OCI-LY7 (cell line): ENCODE data around the gene BAAT. TPM values are rescaled to one million over a fixed set of nuclear protein-coding genes. Genes with fewer than 3 reads are reported as not detected.

Experiments
- BruUV-seq: library from RNA; stranded (reverse); fragments of 400-500 nt; replicated peaks from 2 replicates; lab custom pipeline; 2021; lab: Mats Ljungman, UMichigan
- CTCF ChIA-PET: fragments of 300-600 bp; sonication (Branson Sonifier 250); formaldehyde crosslinking; loops from one replicate; lab custom pipeline; 2022; ENCODE audit warnings: antibody characterized with exemption; ENCODE audit not compliant: unreplicated experiment; lab: Charles Lee
- POLR2A ChIA-PET: fragments of 300-600 bp; sonication (Branson Sonifier 250); formaldehyde crosslinking; loops from one replicate; lab custom pipeline; 2022; ENCODE audit warnings: antibody characterized with exemption; lab: Charles Lee
- DNase-seq: peaks from one replicate; pipeline ENCODE4 v3.0.0-alpha.2; 2015; ENCODE audit warnings: low spot score
- H2AFZ ChIP-seq: fragments of 200-600 bp; sonication (generic), shearing (Covaris generic); 2 replicates; pipeline ENCODE4 v1.6.1; 2014; ENCODE audit warnings: mild to moderate bottlenecking, antibody characterized with exemption, low read length, moderate library complexity
- H3K27ac ChIP-seq: fragments of 200-600 bp; sonication (generic); 2 replicates; pipeline ENCODE4 v1.5.1; 2014; ENCODE audit warnings: mixed run types, low read depth, mild to moderate bottlenecking, moderate library complexity, low read length, inconsistent platforms; ENCODE audit not compliant: poor library complexity, severe bottlenecking
- H3K36me3 ChIP-seq: fragments of 200-600 bp; sonication (generic); 2 replicates; pipeline ENCODE4 v1.6.1; 2014; ENCODE audit warnings: mild to moderate bottlenecking, antibody characterized with exemption, low read length, moderate library complexity, mixed read lengths; ENCODE audit not compliant: insufficient read depth
- H3K4me1 ChIP-seq: fragments of 200-600 bp; sonication (generic); 2 replicates; pipeline ENCODE4 v1.5.1; 2014; ENCODE audit warnings: mild to moderate bottlenecking, low read length; ENCODE audit not compliant: insufficient read depth, poor library complexity, severe bottlenecking
- H3K4me2 ChIP-seq: fragments of 200-600 bp; sonication (generic); 2 replicates; pipeline ENCODE4 v1.6.1; 2014; ENCODE audit warnings: mild to moderate bottlenecking, low read length
- H3K4me3 ChIP-seq: fragments of 200-600 bp; sonication (generic); 2 replicates; pipeline ENCODE4 v1.5.1; 2014; ENCODE audit warnings: mild to moderate bottlenecking, low read depth, low read length; ENCODE audit not compliant: poor library complexity, severe bottlenecking
- H3K79me2 ChIP-seq: fragments of 200-600 bp; sonication (generic); 2 replicates; pipeline ENCODE4 v1.6.1; 2016; ENCODE audit warnings: low read depth, mild to moderate bottlenecking, low read length, moderate library complexity, mixed read lengths; ENCODE audit not compliant: insufficient read depth
- H3K9me2 ChIP-seq: fragments of 200-600 bp; sonication (generic); 2 replicates; pipeline ENCODE4 v1.6.1; 2016; ENCODE audit warnings: mild to moderate bottlenecking, low read length, mixed read lengths; ENCODE audit not compliant: insufficient read depth
- H3K9me3 ChIP-seq: fragments of 200-600 bp; sonication (generic); 2 replicates; pipeline ENCODE4 v1.6.1; 2014; ENCODE audit warnings: mild to moderate bottlenecking, mixed run types, low read length, mixed read lengths
- H4K20me1 ChIP-seq: fragments of 200-600 bp; sonication (generic); 2 replicates; pipeline ENCODE4 v1.6.1; 2014; ENCODE audit warnings: mild to moderate bottlenecking, antibody characterized with exemption, low read length, moderate library complexity, mixed read lengths; ENCODE audit not compliant: insufficient read depth
- EZH2phosphoT487 ChIP-seq: fragments of 200-600 bp; sonication (generic); IDR thresholded peaks from 2 replicates; pipeline ENCODE4 v1.6.1; 2018; ENCODE audit warnings: low read depth, borderline replicate concordance, mild to moderate bottlenecking, mixed run types, antibody characterized with exemption, low read length, moderate library complexity, mixed read lengths
- intact Hi-C: fragments of 100-400 bp; cut with micrococcal nuclease; formaldehyde crosslinking; loops from one replicate; pipeline ENCODE4 v1.10.0; 2022; ENCODE audit not compliant: unreplicated experiment
- total RNA-seq, 2 experiments: library from RNA; depleted of rRNA in 1 of 2; stranded (reverse); fragments of >200 nt in 1 of 2; shearing (Covaris generic) in 1 of 2; gene quantifications; 2 replicates each; pipeline ENCODE4 v1.2.3, GENCODE V29; 2014 to 2022
- TF ChIP-seq, protein P1 (sequence below): fragments of 200-600 bp; sonication (generic); conservative IDR thresholded peaks from 2 replicates; pipeline ENCODE4 v1.5.1; 2014; ENCODE audit warnings: mild to moderate bottlenecking, antibody characterized with exemption, low read length, moderate library complexity, mixed read lengths

Gene BAAT
- total RNA-seq, 2 experiments from 2014 or later: 0.13 TPM; not detected in 1

- BruUV-seq: no TSS peak
- TF ChIP-seq, protein P1, sequence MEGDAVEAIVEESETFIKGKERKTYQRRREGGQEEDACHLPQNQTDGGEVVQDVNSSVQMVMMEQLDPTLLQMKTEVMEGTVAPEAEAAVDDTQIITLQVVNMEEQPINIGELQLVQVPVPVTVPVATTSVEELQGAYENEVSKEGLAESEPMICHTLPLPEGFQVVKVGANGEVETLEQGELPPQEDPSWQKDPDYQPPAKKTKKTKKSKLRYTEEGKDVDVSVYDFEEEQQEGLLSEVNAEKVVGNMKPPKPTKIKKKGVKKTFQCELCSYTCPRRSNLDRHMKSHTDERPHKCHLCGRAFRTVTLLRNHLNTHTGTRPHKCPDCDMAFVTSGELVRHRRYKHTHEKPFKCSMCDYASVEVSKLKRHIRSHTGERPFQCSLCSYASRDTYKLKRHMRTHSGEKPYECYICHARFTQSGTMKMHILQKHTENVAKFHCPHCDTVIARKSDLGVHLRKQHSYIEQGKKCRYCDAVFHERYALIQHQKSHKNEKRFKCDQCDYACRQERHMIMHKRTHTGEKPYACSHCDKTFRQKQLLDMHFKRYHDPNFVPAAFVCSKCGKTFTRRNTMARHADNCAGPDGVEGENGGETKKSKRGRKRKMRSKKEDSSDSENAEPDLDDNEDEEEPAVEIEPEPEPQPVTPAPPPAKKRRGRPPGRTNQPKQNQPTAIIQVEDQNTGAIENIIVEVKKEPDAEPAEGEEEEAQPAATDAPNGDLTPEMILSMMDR: no peak
- no peak for TF ChIP-seq EZH2phosphoT487
- H4K20me1 ChIP-seq: no peaks in the 10 kb centered on the region
- H3K36me3 ChIP-seq: no peaks in the 10 kb centered on the region
- intact Hi-C loops: loop anchor here (5.0 kb wide), 2 partner anchors 600 to 715 kb away; no protein-coding TSS in a partner anchor
- no peaks in the 10 kb centered on the region for H3K79me2 ChIP-seq
- POLR2A ChIA-PET: no interaction called here
- H3K4me3 ChIP-seq: no peak overlapping the region
- H3K27ac ChIP-seq: no peak overlapping the region
- H3K9me3 ChIP-seq: no peaks in the 10 kb centered on the region
- H2AFZ ChIP-seq: no peak overlapping the region
- no peaks in the 10 kb centered on the region for H3K9me2 ChIP-seq
- H3K4me1 ChIP-seq: no peaks in the 10 kb centered on the region
- no peak for DNase-seq
- CTCF ChIA-PET: no interaction called here
- H3K4me2 ChIP-seq: no peak overlapping the region
Measured at GRCh38 chr9:101312661-101313060, 72.1 kb downstream of the BAAT start.

- Histone ChIP-seq H3K4me1 (no peaks in the 10 kb centered on the region), H3K9me2 (no peaks in the 10 kb centered on the region), H3K79me2 (no peaks in the 10 kb centered on the region), H3K4me3 (no peak overlapping the region), H3K36me3 (no peaks in the 10 kb centered on the region), H3K27ac (no peak overlapping the region), H4K20me1 (no peaks in the 10 kb centered on the region), H2AFZ (no peak overlapping the region), H3K9me3 (no peaks in the 10 kb centered on the region), H3K4me2 (no peak overlapping the region)
- CTCF ChIA-PET: interaction anchor here (0.8 kb wide), 1 partner anchor 193 kb away, joined by 3 read pairs; no protein-coding TSS in a partner anchor
- TF ChIP-seq EZH2phosphoT487: no peak
- TF ChIP-seq, protein P1: peak; percentile 89
- BruUV-seq: no TSS peak
- POLR2A ChIA-PET: interaction anchor here (0.5 to 0.9 kb wide), 2 partner anchors 36 to 117 kb away, joined by 3 to 4 read pairs; no protein-coding TSS in a partner anchor
- intact Hi-C loops: loop anchor here (2.0 to 5.0 kb wide), 3 partner anchors 193 to 715 kb away; no protein-coding TSS in a partner anchor
- peak; percentile 85 for DNase-seq
Measured at GRCh38 chr9:101311758-101312420, 72.9 kb downstream of the BAAT start.

DNA sequence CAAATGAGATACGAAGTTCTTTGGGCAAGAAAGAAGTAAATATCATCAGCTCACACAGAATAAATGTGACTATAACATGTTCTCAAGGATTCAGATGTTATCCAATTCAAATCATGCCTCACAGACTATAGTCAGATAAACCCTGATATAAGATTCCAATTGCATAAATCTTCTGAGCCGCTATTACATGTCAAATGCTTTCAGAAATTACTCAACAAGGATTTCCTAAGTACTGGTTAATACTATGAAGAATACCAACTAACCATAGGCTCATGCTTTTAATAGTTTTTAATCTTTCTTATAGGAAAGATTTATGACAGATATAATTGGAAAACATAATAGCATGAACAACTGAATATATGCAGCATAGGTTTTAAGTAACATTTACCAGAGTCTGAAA is 73.6 kb downstream of the BAAT start:
- H2AFZ ChIP-seq: no peak overlapping the region
- no peaks in the 10 kb centered on the region for H3K9me2 ChIP-seq
- H3K4me3 ChIP-seq: no peak overlapping the region
- no peaks in the 10 kb centered on the region for H3K36me3 ChIP-seq
- CTCF ChIA-PET: interaction anchor here (0.8 kb wide), 1 partner anchor 192 kb away, joined by 3 read pairs; no protein-coding TSS in a partner anchor
- no peak for DNase-seq
- H3K27ac ChIP-seq: no peak overlapping the region
- no peaks in the 10 kb centered on the region for H3K79me2 ChIP-seq
- no peaks in the 10 kb centered on the region for H3K4me1 ChIP-seq
- H3K4me2 ChIP-seq: no peak overlapping the region
- POLR2A ChIA-PET: no interaction called here
- no peak for TF ChIP-seq EZH2phosphoT487
- TF ChIP-seq, protein P1: no peak
- H3K9me3 ChIP-seq: no peaks in the 10 kb centered on the region
- no peaks in the 10 kb centered on the region for H4K20me1 ChIP-seq
- intact Hi-C loops: loop anchor here (2.0 to 5.0 kb wide), 3 partner anchors 192 to 714 kb away; no protein-coding TSS in a partner anchor
- no TSS peak for BruUV-seq
